ENCODE measurements around the gene AIG1.
"Not testable (repeated sequence)": the region's sequence is repeated elsewhere in the genome, so short reads cannot be mapped to it uniquely, and the experiment has no call there.

The AIG1 gene

DNA sequence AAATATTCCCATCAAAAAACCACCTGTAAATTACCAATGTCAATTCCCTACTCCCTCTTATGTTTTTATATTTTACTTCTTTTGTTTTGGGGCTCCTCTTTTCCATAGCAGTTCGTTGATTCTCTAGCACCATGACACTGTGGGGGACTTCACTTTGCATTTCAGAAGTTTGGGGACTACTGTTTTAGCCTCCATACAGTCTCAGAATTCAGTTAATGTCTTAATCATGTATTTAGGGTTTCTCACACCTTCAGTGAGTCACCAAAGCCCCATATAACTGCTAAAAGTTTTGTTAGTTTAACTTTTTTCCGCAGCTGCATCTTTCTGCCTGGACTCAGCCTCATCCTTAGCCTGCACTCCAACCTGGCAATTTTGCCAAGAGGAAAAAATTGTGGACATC lies 20.7 kb upstream of the AIG1 start:
- DNase-seq (ENCODE audit: extremely low read depth, low read depth), result no peak
- TF ChIP-seq, protein P1, sequence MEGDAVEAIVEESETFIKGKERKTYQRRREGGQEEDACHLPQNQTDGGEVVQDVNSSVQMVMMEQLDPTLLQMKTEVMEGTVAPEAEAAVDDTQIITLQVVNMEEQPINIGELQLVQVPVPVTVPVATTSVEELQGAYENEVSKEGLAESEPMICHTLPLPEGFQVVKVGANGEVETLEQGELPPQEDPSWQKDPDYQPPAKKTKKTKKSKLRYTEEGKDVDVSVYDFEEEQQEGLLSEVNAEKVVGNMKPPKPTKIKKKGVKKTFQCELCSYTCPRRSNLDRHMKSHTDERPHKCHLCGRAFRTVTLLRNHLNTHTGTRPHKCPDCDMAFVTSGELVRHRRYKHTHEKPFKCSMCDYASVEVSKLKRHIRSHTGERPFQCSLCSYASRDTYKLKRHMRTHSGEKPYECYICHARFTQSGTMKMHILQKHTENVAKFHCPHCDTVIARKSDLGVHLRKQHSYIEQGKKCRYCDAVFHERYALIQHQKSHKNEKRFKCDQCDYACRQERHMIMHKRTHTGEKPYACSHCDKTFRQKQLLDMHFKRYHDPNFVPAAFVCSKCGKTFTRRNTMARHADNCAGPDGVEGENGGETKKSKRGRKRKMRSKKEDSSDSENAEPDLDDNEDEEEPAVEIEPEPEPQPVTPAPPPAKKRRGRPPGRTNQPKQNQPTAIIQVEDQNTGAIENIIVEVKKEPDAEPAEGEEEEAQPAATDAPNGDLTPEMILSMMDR (IDR thresholded peaks at IDR 0.05; ENCODE audit: low read depth, low read length), result no peak

GRCh38 chr6:143044345-143044744 lies 16.3 kb upstream of the AIG1 start:
- DNase-seq (ENCODE audit: extremely low read depth, low read depth), result not testable (repeated sequence)

- TF ChIP-seq, protein P1 (IDR thresholded peaks at IDR 0.05; ENCODE audit: low read depth, low read length), result no peak
- DNase-seq (ENCODE audit: extremely low read depth, low read depth), result no peak
These were observed 11.1 kb upstream of the AIG1 start for GRCh38 chr6:143049611-143050010.

GRCh38 chr6:143050509-143050908 lies 10.2 kb upstream of the AIG1 start:
- TF ChIP-seq, protein P1 (IDR thresholded peaks at IDR 0.05; ENCODE audit: low read depth, low read length), result no peak

DNA sequence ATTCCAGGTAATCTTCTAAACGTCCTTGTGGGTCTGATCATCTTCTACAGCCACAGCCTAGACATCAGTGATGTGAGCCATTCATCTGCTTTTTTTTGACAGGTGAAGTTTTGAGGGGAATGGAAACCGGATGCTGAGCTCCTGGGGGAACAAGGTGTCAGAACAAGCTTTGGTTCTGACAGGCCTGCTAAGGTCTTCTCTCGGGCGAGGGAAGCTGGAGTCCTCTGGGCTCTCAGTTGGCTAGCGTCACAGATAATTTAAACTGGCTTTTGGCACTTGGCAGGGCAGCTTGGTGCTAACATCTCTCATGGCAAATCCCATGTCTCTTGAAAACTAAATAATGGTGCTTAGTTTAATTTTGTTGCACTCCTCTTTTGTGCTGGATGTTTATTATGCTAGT lies 8.4 kb upstream of the AIG1 start:
- TF ChIP-seq, protein P1 (IDR thresholded peaks at IDR 0.05; ENCODE audit: low read depth, low read length), result no peak
- no peak for DNase-seq (ENCODE audit: extremely low read depth, low read depth)

More at GRCh38 chr6:143050509-143050908, 10.2 kb upstream of the AIG1 start:
- DNase-seq (ENCODE audit: extremely low read depth, low read depth), result no peak

GRCh38 chr6:143053856-143054255 lies 6.8 kb upstream of the AIG1 start:
- no peak for DNase-seq (ENCODE audit: extremely low read depth, low read depth)

DNA sequence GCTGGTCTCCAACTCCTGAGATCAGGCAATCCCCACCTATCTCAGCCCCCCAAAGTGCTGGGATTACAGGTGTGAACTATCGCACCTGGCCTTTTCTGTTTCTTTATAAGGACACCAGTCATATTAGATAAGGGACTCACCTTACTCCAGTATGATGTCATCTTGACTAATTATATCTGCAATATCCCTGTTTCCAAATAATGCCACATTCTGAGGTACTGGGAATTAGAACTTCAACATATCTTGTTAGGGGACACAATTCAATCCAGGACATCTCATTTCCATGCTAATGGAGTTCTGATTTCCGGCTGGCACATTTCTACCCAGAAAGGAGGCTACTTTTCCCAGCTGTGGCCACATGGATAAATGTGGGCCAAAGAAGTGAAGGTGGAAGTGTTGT lies 6.4 kb upstream of the AIG1 start:
- no peak for DNase-seq (ENCODE audit: extremely low read depth, low read depth)
- TF ChIP-seq, protein P1 (IDR thresholded peaks at IDR 0.05; ENCODE audit: low read depth, low read length), result no peak

More at GRCh38 chr6:143053856-143054255, 6.8 kb upstream of the AIG1 start:
- TF ChIP-seq, protein P1 (IDR thresholded peaks at IDR 0.05; ENCODE audit: low read depth, low read length), result no peak

DNA sequence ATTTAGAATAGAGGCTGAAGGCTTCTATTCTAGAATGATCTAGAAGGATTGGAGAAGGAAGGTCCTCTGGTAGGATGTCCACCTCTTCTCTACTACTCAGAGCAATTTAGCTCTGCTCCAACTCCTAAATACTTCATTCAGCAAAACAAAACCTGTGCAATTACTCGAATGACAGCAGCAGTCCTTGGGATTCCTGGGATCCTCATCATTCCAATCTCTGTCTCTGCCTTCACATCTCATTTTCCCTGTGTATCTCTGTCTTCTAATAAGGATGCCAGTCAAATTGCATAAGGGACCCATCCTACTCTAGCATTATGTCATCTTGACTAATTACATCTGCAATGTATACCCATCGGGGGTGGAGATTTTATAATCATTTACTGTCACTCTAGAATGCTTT lies 5.5 kb upstream of the AIG1 start:
- TF ChIP-seq, protein P1 (IDR thresholded peaks at IDR 0.05; ENCODE audit: low read depth, low read length), result no peak

More for the DNA sequence above, 5.5 kb upstream of the AIG1 start:
- no peak for DNase-seq (ENCODE audit: extremely low read depth, low read depth)

Data from AG09319 (cell line).